SH-SY5Y (cell line): ENCODE results near the gene MAPK12.

ENCODE experiments used
- GATA2 ChIP-seq: IDR thresholded peaks from 2 replicates; pipeline ENCODE4 v1.6.1; 2011; ENCODE audit warnings: mild to moderate bottlenecking, low read depth, low read length
- GATA3 ChIP-seq: IDR thresholded peaks from 2 replicates; pipeline ENCODE4 v1.6.1; 2011; ENCODE audit warnings: low read depth, mild to moderate bottlenecking, low read length, moderate library complexity

The MAPK12 gene

GRCh38 chr22:50249341-50250248 is 11.9 kb downstream of the MAPK12 start:
- TF ChIP-seq GATA3: no peak

DNA sequence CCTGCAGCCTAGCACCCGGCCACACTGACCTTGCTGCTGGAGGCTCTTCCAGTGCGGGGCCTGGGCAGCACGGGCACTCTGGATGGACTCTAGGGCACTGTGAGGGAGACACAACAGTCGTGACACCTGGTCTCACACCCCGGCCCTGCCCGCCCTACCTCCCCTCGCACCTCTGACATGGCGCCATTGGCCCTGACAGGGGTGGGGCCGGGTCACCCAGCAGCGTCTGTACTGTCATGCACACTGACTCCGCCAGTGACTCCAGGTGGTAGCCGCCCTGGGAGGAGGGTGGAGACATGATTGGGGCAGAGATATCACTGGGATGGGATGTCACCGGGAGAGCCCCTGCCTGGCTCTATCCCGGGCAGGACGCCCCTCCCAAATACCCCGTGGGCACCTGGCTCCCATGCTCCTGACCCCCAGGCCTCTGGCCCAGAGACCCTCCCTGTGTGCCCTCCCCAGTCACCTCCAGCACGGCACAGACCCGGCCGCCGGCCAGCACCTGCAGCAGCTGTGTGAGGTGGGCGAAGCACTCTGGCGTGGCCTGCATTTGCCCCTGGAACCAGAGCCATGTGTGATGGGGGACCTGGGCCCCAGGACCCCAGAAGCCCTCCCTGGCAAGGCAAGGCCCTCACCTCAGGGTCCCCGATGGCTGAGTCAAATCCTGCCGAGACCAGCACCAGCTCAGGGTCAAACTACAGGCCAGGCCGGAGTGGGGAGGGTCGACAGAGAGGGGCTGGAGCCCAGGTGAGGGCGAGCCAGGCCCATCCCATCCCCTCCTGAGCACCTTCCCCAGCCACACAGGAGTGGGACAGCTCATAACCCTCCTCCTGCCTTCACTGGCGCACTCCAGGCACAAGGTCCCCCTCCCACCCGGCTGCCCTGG is 13.0 kb downstream of the MAPK12 start:
- TF ChIP-seq GATA3 (no peak), GATA2 (no peak)

DNA sequence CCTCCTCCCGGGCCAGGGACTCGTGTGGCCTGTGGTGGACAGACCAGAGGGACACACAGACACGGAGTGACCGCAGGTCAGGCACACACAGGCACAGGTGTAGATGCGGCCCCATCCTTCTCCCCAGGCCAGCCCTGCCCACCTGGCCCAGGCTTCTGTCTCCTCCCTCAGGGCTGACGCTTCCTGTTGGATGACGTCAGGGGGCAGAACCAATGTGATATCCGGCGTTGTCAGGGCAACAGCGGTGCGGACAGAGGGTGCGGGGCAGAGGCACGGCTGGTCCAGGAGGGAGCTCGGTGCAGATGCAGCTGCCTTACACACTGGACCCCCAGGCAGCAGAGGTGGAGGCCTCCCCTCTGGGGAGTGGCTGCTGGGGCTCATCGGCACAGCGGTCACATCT is 13.7 kb downstream of the MAPK12 start:
- TF ChIP-seq GATA3: no peak
- TF ChIP-seq GATA2: no peak

GRCh38 chr22:50246242-50247175 is 15.0 kb downstream of the MAPK12 start:
- TF ChIP-seq GATA3: no peak
- no peak for TF ChIP-seq GATA2

- no peak for TF ChIP-seq GATA3
- TF ChIP-seq GATA2: no peak
Observed at GRCh38 chr22:50245214-50246072, 16.0 kb downstream of the MAPK12 start.

- TF ChIP-seq GATA2: no peak
- TF ChIP-seq GATA3: no peak
Observed at GRCh38 chr22:50244420-50245213, 16.9 kb downstream of the MAPK12 start, which contains the start of gene TUBGCP6. TUBGCP6 (minus strand) TSS chr22:50245023; CDS start chr22:50244459, 564 bp downstream.

DNA sequence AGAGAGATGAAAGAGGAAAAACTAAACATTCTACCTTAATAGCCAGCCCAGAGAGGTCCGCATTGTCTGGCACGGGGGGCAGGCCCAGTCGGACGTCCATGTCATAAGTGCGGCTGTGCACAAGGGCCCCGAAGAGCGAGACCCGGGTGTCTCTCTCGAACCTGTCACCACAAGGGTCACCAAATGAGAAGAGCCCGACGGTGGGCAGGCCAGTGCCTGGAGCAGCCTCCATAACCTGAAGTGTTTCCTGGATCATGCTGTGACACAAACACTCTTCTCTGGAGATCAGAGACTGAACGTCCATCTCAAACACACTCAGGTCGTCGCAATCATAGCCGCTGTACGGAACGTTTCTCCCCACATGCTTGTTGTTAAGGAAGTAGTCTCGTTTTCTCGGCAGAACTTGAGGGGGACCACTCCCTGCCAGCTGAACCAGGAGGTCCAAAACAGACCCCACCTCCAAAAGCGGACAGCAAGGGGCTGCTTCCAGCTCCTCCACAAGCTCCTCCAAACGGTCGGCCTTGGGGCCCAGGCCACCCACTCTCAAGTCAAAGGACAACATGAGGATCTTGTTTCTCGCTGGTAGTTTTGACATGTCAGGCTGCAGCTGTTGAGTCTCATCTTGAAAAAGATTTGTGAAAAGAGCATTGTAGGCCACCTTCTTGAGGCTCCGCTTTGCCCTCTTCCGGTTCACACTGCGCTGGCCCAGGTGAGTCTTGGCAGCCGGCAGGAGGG is 17.6 kb downstream of the MAPK12 start:
- TF ChIP-seq GATA3 (no peak), GATA2 (no peak)

DNA sequence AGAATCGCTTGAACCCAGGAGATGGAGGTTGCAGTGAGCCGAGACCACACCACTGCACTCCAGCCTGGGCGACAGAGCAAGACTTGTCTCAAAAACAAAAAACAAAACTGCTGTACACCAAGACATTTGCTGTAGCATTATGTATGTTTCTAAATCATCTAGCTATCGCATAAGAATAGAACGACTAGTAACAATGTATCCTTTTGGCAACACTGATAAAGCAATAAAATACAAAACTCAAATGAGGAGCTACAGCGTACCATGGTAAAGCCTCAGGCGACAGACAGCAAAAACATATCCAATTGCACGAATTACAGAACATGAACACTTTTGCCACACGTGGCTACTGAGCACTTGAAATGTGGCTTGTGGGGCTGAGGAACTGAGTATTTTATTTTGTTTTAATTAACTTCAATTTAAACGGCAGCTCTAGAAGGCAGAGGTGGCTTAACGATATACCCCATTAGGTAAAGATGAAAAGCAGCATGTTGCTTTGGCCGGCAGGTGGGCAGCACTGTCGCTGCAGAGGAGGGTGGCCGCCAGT is 19.0 kb downstream of the MAPK12 start:
- no peak for TF ChIP-seq GATA2
- no peak for TF ChIP-seq GATA3

- no peak for TF ChIP-seq GATA3
- no peak for TF ChIP-seq GATA2
Observed at GRCh38 chr22:50238755-50239154, 22.7 kb downstream of the MAPK12 start.

DNA sequence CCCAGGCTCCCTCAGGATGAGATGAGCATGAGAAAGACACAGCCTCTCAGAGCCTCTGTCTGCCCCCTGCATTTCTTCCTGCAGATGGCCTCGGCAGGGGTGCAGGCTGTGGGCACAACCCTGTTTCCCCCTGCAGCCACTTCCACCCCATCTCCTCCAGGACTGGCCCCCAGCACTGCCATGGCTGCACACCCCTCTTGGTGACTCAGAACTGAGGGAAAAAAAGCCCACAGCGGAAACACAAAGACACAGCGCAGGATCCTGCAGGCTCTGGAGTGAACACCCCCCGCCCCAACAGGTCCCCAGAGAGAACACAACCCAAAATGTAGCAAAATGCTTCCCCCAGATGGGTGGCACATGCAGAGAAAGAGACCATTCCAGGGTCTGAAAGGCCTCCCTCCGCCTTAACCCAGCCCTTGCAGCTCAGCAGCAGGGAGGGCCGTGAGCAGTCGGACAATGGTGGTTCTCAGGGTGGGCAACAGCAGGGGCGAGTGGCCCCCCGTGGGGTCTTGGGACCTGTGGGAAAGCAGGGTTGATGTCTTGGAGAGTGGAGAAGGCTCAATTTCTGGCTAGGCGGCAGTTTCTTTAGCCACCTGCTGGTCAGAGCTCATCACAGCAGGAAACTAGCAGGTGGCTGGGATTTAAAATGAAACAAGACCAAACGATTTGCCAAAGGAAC is 24.6 kb downstream of the MAPK12 start:
- no peak for TF ChIP-seq GATA2
- TF ChIP-seq GATA3: no peak

DNA sequence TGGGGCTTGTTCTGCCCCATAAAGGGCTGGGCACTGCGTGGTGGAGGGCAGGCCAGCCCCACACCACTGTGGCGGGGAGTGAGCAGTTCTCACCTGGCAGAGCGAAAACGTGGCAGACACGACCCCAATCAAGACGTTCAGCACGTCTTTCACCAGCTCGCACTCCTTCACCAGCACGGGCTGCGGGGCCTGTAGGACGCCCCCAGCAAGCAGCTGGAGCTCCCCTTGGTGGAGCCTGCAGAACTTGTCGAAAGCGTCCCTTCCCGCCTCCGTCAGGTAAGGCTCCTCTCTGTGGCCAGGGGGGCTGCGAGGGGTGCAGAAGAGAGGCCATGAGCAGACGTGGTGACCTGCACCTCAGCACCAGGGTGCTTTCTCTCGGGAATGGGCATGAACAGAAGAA is 28.3 kb downstream of the MAPK12 start:
- no peak for TF ChIP-seq GATA3
- TF ChIP-seq GATA2: no peak
